ENCODE measurements around the gene ADGRA3. TPM values are rescaled to one million over a fixed set of nuclear protein-coding genes. Genes with fewer than 3 reads are reported as not detected.
"Not testable (repeated sequence)": the region's sequence is repeated elsewhere in the genome, so short reads cannot be mapped to it uniquely, and the experiment has no call there.

The ADGRA3 gene
- total and polyA plus RNA-seq, 10 donors, result 1.6 to 10.6 (median 5.4) TPM

- Histone ChIP-seq H3K27me3 (replicated peaks in 1 of 7) (no peaks in the 10 kb centered on the region), H3K9me3 (no peaks in the 10 kb centered on the region), H3K36me3 (no peaks in the 10 kb centered on the region), H3K27ac (no peak overlapping the region), H3K4me1 (no peaks in the 10 kb centered on the region), H3K4me3 (no peak overlapping the region)
- no peak for DNase-seq
- intact Hi-C loops (cut with DNase I; ENCODE audit: low total_unique reads), result no loop called here
- 59 to 89% (median 81%) methylated on average over 6 of the region's 6 CpGs for WGBS, 5 donors
- no peak for TF ChIP-seq POLR2AphosphoS5 (IDR thresholded peaks at IDR 0.05)
- TF ChIP-seq POLR2A (IDR thresholded peaks at IDR 0.05), result no peak
- TF ChIP-seq, protein P1, sequence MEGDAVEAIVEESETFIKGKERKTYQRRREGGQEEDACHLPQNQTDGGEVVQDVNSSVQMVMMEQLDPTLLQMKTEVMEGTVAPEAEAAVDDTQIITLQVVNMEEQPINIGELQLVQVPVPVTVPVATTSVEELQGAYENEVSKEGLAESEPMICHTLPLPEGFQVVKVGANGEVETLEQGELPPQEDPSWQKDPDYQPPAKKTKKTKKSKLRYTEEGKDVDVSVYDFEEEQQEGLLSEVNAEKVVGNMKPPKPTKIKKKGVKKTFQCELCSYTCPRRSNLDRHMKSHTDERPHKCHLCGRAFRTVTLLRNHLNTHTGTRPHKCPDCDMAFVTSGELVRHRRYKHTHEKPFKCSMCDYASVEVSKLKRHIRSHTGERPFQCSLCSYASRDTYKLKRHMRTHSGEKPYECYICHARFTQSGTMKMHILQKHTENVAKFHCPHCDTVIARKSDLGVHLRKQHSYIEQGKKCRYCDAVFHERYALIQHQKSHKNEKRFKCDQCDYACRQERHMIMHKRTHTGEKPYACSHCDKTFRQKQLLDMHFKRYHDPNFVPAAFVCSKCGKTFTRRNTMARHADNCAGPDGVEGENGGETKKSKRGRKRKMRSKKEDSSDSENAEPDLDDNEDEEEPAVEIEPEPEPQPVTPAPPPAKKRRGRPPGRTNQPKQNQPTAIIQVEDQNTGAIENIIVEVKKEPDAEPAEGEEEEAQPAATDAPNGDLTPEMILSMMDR (IDR thresholded peaks at IDR 0.05 in 8 of 11, conservative IDR thresholded peaks at IDR 0.05 in 3 of 11), result no peak
These were observed 38.1 kb downstream of the ADGRA3 start for GRCh38 chr4:22477813-22478182.

GRCh38 chr4:22477136-22477812, 38.6 kb downstream of the ADGRA3 start:
- H3K36me3 ChIP-seq, result no peaks in the 10 kb centered on the region
- no peaks in the 10 kb centered on the region for H3K4me1 ChIP-seq
- WGBS, 5 donors, result 58 to 77% (median 64%) methylated on average over 8 of the region's 8 CpGs
- intact Hi-C loops (cut with DNase I; ENCODE audit: low total_unique reads), result no loop called here
- no peaks in the 10 kb centered on the region for H3K27me3 ChIP-seq (replicated peaks in 1 of 7)
- no peak overlapping the region for H3K4me3 ChIP-seq
- no peak for DNase-seq
- H3K9me3 ChIP-seq, result no peaks in the 10 kb centered on the region
- TF ChIP-seq POLR2A (IDR thresholded peaks at IDR 0.05), result no peak
- TF ChIP-seq POLR2AphosphoS5 (IDR thresholded peaks at IDR 0.05), result no peak
- TF ChIP-seq, protein P1 (IDR thresholded peaks at IDR 0.05 in 8 of 11, conservative IDR thresholded peaks at IDR 0.05 in 3 of 11), result no peak
- H3K27ac ChIP-seq, result no peak overlapping the region

GRCh38 chr4:22476011-22476410, 39.9 kb downstream of the ADGRA3 start:
- DNase-seq, result no peak
- no peak overlapping the region for H3K4me3 ChIP-seq
- WGBS, 5 donors, result 92 to 95% (median 95%) methylated on average over 7 of the region's 7 CpGs
- H3K4me1 ChIP-seq, result no peaks in the 10 kb centered on the region
- H3K36me3 ChIP-seq, result no peaks in the 10 kb centered on the region
- intact Hi-C loops (cut with DNase I; ENCODE audit: low total_unique reads), result no loop called here
- TF ChIP-seq POLR2AphosphoS5 (IDR thresholded peaks at IDR 0.05) (no peak), POLR2A (IDR thresholded peaks at IDR 0.05) (no peak)
- TF ChIP-seq, protein P1 (IDR thresholded peaks at IDR 0.05 in 8 of 11, conservative IDR thresholded peaks at IDR 0.05 in 3 of 11), result no peak
- H3K27me3 ChIP-seq (replicated peaks in 1 of 7), result no peaks in the 10 kb centered on the region
- H3K9me3 ChIP-seq, result no peaks in the 10 kb centered on the region
- H3K27ac ChIP-seq, result no peak overlapping the region

GRCh38 chr4:22475311-22475646, 40.6 kb downstream of the ADGRA3 start:
- H3K36me3 ChIP-seq; intact Hi-C loops (cut with DNase I; ENCODE audit: low total_unique reads); H3K4me3 ChIP-seq; H3K27me3 ChIP-seq (replicated peaks in 1 of 7); H3K9me3 ChIP-seq; H3K27ac ChIP-seq; H3K4me1 ChIP-seq; DNase-seq: not testable (repeated sequence)
- 85 to 96% (median 95%) methylated on average over 16 of the region's 16 CpGs for WGBS, 5 donors

Measured in spleen (tissue), 11 donors.